ENCODE results near the gene SCN11A.

The SCN11A gene

DNA sequence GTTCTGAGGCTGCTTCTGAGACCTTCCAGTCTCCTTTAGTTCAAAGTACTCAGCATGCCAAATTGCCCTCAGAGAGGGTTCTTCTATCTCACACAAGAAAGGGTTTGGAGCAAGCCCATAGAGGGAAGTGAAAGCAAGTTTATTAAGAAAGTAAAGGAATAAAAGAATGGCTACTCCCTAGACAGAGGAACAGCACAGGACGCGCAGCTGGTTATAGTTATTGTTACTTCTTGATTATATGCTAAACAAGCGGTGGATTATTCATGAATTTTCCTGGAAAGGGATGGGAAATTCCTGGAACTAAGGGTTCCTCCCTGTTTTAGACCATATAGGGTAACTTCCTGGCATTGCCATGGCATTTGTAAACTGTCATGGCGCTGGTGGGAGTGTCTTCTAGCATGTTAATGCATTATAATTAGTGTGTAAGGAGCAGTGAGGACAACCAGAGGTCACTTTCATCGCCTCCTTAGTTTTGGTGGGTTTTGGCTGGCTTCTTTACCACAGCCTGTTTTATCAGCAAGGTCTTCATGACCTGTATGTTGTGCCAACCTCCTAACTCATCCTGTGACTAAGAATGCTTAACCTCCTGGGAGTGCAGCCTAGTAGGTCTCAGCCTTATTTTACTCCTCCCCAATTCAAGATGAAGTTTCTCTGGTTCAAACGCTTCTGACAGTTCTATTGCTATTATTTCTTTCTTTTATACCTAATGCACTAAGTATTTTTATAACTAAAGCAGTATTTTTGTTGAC is 26.3 kb downstream of the SCN11A start:
- no peak for TF ChIP-seq FOXP2 (optimal IDR thresholded peaks at IDR 0.05; ENCODE audit: borderline replicate concordance, extremely low read depth, extremely low read length, insufficient read depth)

DNA sequence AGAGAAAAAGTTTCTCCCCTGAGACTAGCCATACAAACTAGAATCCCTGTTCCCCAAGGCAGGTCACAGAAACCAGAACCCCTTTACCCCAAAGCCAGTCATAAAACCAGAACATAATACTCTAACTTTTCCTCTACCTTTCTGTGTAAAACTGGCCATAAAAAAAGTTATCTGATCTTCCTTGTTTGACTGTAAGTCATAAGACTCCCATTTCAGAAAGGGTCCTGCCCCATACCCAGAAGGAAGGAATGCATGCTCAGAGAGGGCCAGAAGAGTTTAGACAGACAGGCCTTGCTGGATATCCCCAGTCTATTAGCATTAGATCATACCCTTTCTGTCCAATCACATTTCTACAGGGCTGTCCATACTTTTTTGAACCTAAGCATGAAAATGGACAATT is 27.2 kb downstream of the SCN11A start:
- TF ChIP-seq FOXP2 (optimal IDR thresholded peaks at IDR 0.05; ENCODE audit: borderline replicate concordance, extremely low read depth, extremely low read length, insufficient read depth) = no peak
- TF ChIP-seq, protein P1, sequence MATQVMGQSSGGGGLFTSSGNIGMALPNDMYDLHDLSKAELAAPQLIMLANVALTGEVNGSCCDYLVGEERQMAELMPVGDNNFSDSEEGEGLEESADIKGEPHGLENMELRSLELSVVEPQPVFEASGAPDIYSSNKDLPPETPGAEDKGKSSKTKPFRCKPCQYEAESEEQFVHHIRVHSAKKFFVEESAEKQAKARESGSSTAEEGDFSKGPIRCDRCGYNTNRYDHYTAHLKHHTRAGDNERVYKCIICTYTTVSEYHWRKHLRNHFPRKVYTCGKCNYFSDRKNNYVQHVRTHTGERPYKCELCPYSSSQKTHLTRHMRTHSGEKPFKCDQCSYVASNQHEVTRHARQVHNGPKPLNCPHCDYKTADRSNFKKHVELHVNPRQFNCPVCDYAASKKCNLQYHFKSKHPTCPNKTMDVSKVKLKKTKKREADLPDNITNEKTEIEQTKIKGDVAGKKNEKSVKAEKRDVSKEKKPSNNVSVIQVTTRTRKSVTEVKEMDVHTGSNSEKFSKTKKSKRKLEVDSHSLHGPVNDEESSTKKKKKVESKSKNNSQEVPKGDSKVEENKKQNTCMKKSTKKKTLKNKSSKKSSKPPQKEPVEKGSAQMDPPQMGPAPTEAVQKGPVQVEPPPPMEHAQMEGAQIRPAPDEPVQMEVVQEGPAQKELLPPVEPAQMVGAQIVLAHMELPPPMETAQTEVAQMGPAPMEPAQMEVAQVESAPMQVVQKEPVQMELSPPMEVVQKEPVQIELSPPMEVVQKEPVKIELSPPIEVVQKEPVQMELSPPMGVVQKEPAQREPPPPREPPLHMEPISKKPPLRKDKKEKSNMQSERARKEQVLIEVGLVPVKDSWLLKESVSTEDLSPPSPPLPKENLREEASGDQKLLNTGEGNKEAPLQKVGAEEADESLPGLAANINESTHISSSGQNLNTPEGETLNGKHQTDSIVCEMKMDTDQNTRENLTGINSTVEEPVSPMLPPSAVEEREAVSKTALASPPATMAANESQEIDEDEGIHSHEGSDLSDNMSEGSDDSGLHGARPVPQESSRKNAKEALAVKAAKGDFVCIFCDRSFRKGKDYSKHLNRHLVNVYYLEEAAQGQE (IDR thresholded peaks at IDR 0.05; ENCODE audit: insufficient read depth in 1 of 2, low read depth in 2 of 2, low read length in 2 of 2) = no peak
- TF ChIP-seq POLR2AphosphoS5 (IDR thresholded peaks at IDR 0.05; ENCODE audit: low read depth, low read length) = no peak
- no peak for TF ChIP-seq TAF1 (IDR thresholded peaks at IDR 0.05; ENCODE audit: borderline replicate concordance, insufficient read depth, low read length)
- no peak for TF ChIP-seq SIN3A (IDR thresholded peaks at IDR 0.05; ENCODE audit: borderline replicate concordance, insufficient read depth, low read length)

- TF ChIP-seq, protein P1 (IDR thresholded peaks at IDR 0.05; ENCODE audit: insufficient read depth in 1 of 2, low read depth in 2 of 2, low read length in 2 of 2) = no peak
- TF ChIP-seq TAF1 (IDR thresholded peaks at IDR 0.05; ENCODE audit: borderline replicate concordance, insufficient read depth, low read length) = no peak
Measured at GRCh38 chr3:39022286-39022630, 29.5 kb downstream of the SCN11A start.

GRCh38 chr3:39021465-39022285 is 30.1 kb downstream of the SCN11A start:
- no peak for TF ChIP-seq SIN3A (IDR thresholded peaks at IDR 0.05; ENCODE audit: borderline replicate concordance, insufficient read depth, low read length)
- TF ChIP-seq, protein P1 (IDR thresholded peaks at IDR 0.05; ENCODE audit: insufficient read depth in 1 of 2, low read depth in 2 of 2, low read length in 2 of 2) = no peak

DNA sequence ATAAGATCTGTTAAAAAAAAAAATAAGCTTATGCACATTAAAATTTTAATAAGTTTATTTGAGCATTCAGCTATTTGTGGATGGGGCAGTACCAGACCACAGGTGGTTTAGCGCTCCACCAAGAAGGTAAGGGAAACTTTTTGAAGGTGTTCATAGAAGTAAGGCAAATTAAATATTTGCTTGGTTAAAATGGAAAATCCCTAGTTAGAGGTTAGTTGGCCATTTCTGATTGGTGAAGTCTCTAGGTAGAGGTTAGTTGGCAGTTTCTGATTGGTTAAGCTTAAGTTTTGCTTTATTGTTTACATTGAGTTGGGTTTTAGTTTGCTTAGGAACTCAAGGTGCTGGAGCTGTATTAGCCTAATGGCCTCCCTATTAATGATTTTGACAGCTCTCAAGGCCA is 30.7 kb downstream of the SCN11A start:
- TF ChIP-seq SIN3A (IDR thresholded peaks at IDR 0.05; ENCODE audit: borderline replicate concordance, insufficient read depth, low read length) (no peak), FOXP2 (optimal IDR thresholded peaks at IDR 0.05; ENCODE audit: borderline replicate concordance, extremely low read depth, extremely low read length, insufficient read depth) (no peak), TAF1 (IDR thresholded peaks at IDR 0.05; ENCODE audit: borderline replicate concordance, insufficient read depth, low read length) (no peak), POLR2AphosphoS5 (IDR thresholded peaks at IDR 0.05; ENCODE audit: low read depth, low read length) (no peak)
- TF ChIP-seq, protein P1 (IDR thresholded peaks at IDR 0.05; ENCODE audit: insufficient read depth in 1 of 2, low read depth in 2 of 2, low read length in 2 of 2) = no peak

Measured in PFSK-1 (cell line).